ENCODE results near the gene GPR84. TPM values are rescaled to one million over a fixed set of nuclear protein-coding genes. Genes with fewer than 3 reads are reported as not detected.

Gene GPR84
- total and polyA plus RNA-seq, 4 experiments from 2014 or later = 0.36 TPM; not detected in 3

DNA sequence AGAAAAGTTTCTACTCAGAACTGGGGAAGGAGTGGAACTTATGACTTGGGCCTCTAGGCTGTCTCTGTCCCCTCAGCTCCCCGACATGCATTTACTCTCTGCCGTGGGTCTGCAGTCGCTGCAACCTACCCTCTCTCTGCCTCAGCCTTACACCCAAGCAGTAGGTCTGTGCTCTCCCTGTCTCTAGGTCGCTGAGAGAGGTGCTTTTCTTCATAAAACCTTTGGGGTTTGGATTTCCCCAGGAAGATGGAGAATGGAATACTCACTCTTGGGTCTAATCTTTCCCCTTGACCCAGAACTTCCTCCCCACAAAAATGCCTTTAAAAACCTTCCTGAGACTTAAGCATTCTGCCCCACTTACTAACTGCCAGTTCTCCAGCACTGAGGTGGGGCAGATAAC, 12.9 kb downstream of the GPR84 start:
- Mint-ChIP-seq H3K27me3 (no peaks in the 10 kb centered on the region), H3K36me3 (peaks cover 49 to 53% of the 10 kb centered on the region in 2 donors), H3K4me1 (peaks cover 11 to 18% (median 12%) of the 10 kb centered on the region in 4 donors), H3K27ac (peak overlapping the region in 2 of 7 donors; percentile 24 to 70), H3K9me3 (no peaks in the 10 kb centered on the region), H3K4me3 (no peak overlapping the region)
- Histone ChIP-seq H3K27ac (ENCODE audit: low read depth, low read length) (no peak overlapping the region), H3K36me3 (ENCODE audit: insufficient read depth, low read length) (peaks cover 45% of the 10 kb centered on the region), H3K4me1 (ENCODE audit: insufficient read depth, low read length) (peaks cover 14% of the 10 kb centered on the region), H3K9me3 (ENCODE audit: control insufficient read depth in 1 of 2, low read length in 2 of 2) (no peaks in the 10 kb centered on the region), H3K4me3 (ENCODE audit: low read length in 2 of 2) (no peak overlapping the region), H3K27me3 (ENCODE audit: insufficient read depth, low read length) (no peaks in the 10 kb centered on the region)
- POLR2A ChIA-PET (ENCODE audit: partially characterized antibody) = interaction anchor here (1.8 to 2.1 kb wide), 3 partner anchors 8 to 71 kb away, joined by 5 to 11 read pairs (median 7); partner anchors contain the start of genes CBX5, COPZ1 and HNRNPA1
- CTCF ChIA-PET (ENCODE audit: partially characterized antibody) = interaction anchor here (1.2 to 2.6 kb wide), 2 partner anchors 26 to 45 kb away, joined by 3 to 7 read pairs; partner anchors contain the start of gene COPZ1
- intact Hi-C loops (cut with micrococcal nuclease) = loop anchor here (10.0 kb wide), 1 partner anchor 357 kb away; no protein-coding TSS in a partner anchor
- DNase-seq = no peak

DNA sequence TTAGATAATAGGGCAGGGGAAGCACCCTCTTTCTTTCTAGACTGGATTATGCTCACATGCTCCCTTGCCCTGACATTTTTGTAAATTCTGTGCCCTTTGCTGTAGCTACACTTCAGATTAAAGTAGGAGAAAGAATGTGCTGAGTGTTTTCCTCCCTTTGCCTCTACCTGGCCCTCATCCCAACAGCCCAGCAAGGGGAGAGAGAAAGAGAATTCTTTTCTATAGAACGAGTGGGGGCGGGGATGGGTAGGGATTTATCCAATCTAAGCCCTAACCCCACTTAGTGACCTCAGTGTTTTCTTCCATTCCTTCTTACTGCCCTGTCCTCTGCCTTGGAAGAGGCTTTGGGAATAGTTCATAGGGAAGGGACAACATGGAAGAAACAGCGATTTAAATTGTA, 13.5 kb downstream of the GPR84 start:
- Histone ChIP-seq H3K27ac (ENCODE audit: low read depth, low read length) (no peak overlapping the region), H3K4me3 (ENCODE audit: low read length in 2 of 2) (no peak overlapping the region), H3K27me3 (ENCODE audit: insufficient read depth, low read length) (no peaks in the 10 kb centered on the region), H3K9me3 (ENCODE audit: control insufficient read depth in 1 of 2, low read length in 2 of 2) (no peaks in the 10 kb centered on the region), H3K36me3 (ENCODE audit: insufficient read depth, low read length) (peaks cover 45% of the 10 kb centered on the region), H3K4me1 (ENCODE audit: insufficient read depth, low read length) (peaks cover 14% of the 10 kb centered on the region)
- H3K27ac Mint-ChIP-seq = peak overlapping the region in 2 of 7 donors; percentile 20 to 24
- intact Hi-C loops (cut with micrococcal nuclease) = loop anchor here (10.0 kb wide), 1 partner anchor 356 kb away; no protein-coding TSS in a partner anchor
- peaks cover 11 to 18% (median 12%) of the 10 kb centered on the region in 4 donors for H3K4me1 Mint-ChIP-seq
- ChIA-PET POLR2A (ENCODE audit: partially characterized antibody) (interaction anchor here (1.8 to 2.1 kb wide), 2 partner anchors 9 to 71 kb away, joined by 5 to 7 read pairs; partner anchors contain the start of genes CBX5 and HNRNPA1), CTCF (ENCODE audit: partially characterized antibody) (interaction anchor here (0.9 to 2.6 kb wide), 5 partner anchors 14 to 44 kb away, joined by 3 to 7 read pairs (median 4); partner anchors contain the start of gene COPZ1)
- peaks cover 49 to 55% of the 10 kb centered on the region in 2 donors for H3K36me3 Mint-ChIP-seq
- no peaks in the 10 kb centered on the region for H3K9me3 Mint-ChIP-seq
- no peak overlapping the region for H3K4me3 Mint-ChIP-seq
- no peak for DNase-seq
- H3K27me3 Mint-ChIP-seq = no peaks in the 10 kb centered on the region

- Histone ChIP-seq H3K9me3 (ENCODE audit: control insufficient read depth in 1 of 2, low read length in 2 of 2) (no peaks in the 10 kb centered on the region), H3K36me3 (ENCODE audit: insufficient read depth, low read length) (peaks cover 54% of the 10 kb centered on the region), H3K27me3 (ENCODE audit: insufficient read depth, low read length) (no peaks in the 10 kb centered on the region), H3K4me1 (ENCODE audit: insufficient read depth, low read length) (peaks cover 14% of the 10 kb centered on the region), H3K4me3 (ENCODE audit: low read length in 2 of 2) (no peak overlapping the region), H3K27ac (ENCODE audit: low read depth, low read length) (no peak overlapping the region)
- Mint-ChIP-seq H3K4me3 (peak overlapping the region in 1 of 8 donors; percentile 11), H3K27ac (peak overlapping the region in 1 of 7 donors; percentile 42), H3K9me3 (no peaks in the 10 kb centered on the region), H3K36me3 (peaks cover 51 to 62% of the 10 kb centered on the region in 2 donors), H3K4me1 (peaks cover 11 to 18% (median 12%) of the 10 kb centered on the region in 4 donors), H3K27me3 (no peaks in the 10 kb centered on the region)
- DNase-seq = no peak
- ChIA-PET CTCF (ENCODE audit: partially characterized antibody) (interaction anchor here (0.9 to 1.6 kb wide), 2 partner anchors 13 to 14 kb away, joined by 3 to 4 read pairs; no protein-coding TSS in a partner anchor), POLR2A (ENCODE audit: partially characterized antibody) (no interaction called here)
- intact Hi-C loops (cut with micrococcal nuclease) = loop anchor here (10.0 kb wide), 1 partner anchor 355 kb away; no protein-coding TSS in a partner anchor
Measured at GRCh38 chr12:54349679-54350078, 14.6 kb downstream of the GPR84 start.

DNA sequence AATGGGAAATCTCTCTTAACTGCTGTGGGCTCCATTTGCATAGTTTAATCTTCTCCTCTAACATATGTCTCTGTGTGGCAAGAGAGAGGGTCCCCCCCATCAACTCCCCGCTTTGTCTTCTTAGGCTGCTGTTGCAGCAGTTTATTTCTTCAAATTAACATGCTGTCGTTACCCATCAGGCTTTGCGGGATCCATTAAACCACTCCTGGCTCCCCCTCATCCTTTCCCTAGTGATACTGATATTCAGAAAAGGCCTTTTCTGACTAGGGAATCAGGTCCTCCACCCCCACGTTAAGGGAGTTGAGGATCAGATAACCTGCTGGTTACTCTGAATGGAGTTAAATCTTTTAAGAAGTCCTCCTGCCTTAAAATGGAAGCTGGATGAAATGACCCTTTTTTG, 15.2 kb downstream of the GPR84 start:
- no peaks in the 10 kb centered on the region for H3K9me3 Mint-ChIP-seq
- H3K4me3 Mint-ChIP-seq = no peak overlapping the region
- H3K4me3 ChIP-seq (ENCODE audit: low read length in 2 of 2) = no peak overlapping the region
- peaks cover 55% of the 10 kb centered on the region for H3K36me3 ChIP-seq (ENCODE audit: insufficient read depth, low read length)
- no peaks in the 10 kb centered on the region for H3K9me3 ChIP-seq (ENCODE audit: control insufficient read depth in 1 of 2, low read length in 2 of 2)
- ChIA-PET POLR2A (ENCODE audit: partially characterized antibody) (interaction anchor here (0.6 to 0.7 kb wide), 2 partner anchors 9 to 66 kb away, joined by 3 read pairs; no protein-coding TSS in a partner anchor), CTCF (ENCODE audit: partially characterized antibody) (interaction anchor here (1.6 kb wide), 1 partner anchor 13 kb away, joined by 4 read pairs; no protein-coding TSS in a partner anchor)
- no peaks in the 10 kb centered on the region for H3K27me3 ChIP-seq (ENCODE audit: insufficient read depth, low read length)
- peaks cover 14% of the 10 kb centered on the region for H3K4me1 ChIP-seq (ENCODE audit: insufficient read depth, low read length)
- H3K36me3 Mint-ChIP-seq = peaks cover 50 to 64% of the 10 kb centered on the region in 2 donors
- no peaks in the 10 kb centered on the region for H3K27me3 Mint-ChIP-seq
- no peak overlapping the region for H3K27ac ChIP-seq (ENCODE audit: low read depth, low read length)
- intact Hi-C loops (cut with micrococcal nuclease) = no loop called here
- H3K4me1 Mint-ChIP-seq = peaks cover 11 to 18% (median 12%) of the 10 kb centered on the region in 4 donors
- H3K27ac Mint-ChIP-seq = peak overlapping the region in 1 of 7 donors; percentile 68
- DNase-seq = no peak

GRCh38 chr12:54341378-54342300, 22.6 kb downstream of the GPR84 start:
- ChIA-PET POLR2A (ENCODE audit: partially characterized antibody) (interaction anchor here (1.7 to 4.4 kb wide), 3 partner anchors 17 to 61 kb away, joined by 6 to 17 read pairs (median 6); partner anchors contain the start of genes CBX5, COPZ1 and HNRNPA1), CTCF (ENCODE audit: partially characterized antibody) (interaction anchor here (0.7 to 2.8 kb wide), 8 partner anchors 10 to 29 kb away, joined by 3 to 9 read pairs (median 4); partner anchors contain the start of gene COPZ1)
- no peaks in the 10 kb centered on the region for H3K4me1 ChIP-seq (ENCODE audit: insufficient read depth, low read length)
- no peaks in the 10 kb centered on the region for H3K9me3 Mint-ChIP-seq
- H3K9me3 ChIP-seq (ENCODE audit: control insufficient read depth in 1 of 2, low read length in 2 of 2) = no peaks in the 10 kb centered on the region
- peaks cover 47% of the 10 kb centered on the region for H3K36me3 ChIP-seq (ENCODE audit: insufficient read depth, low read length)
- intact Hi-C loops (cut with micrococcal nuclease) = no loop called here
- no peaks in the 10 kb centered on the region for H3K27me3 Mint-ChIP-seq
- peaks cover 0 to 11% (median 10%) of the 10 kb centered on the region in 4 donors for H3K4me1 Mint-ChIP-seq
- no peak overlapping the region for H3K4me3 Mint-ChIP-seq
- DNase-seq = no peak
- H3K4me3 ChIP-seq (ENCODE audit: low read length in 2 of 2) = no peak overlapping the region
- H3K27ac ChIP-seq (ENCODE audit: low read depth, low read length) = no peak overlapping the region
- no peak overlapping the region for H3K27ac Mint-ChIP-seq
- no peaks in the 10 kb centered on the region for H3K27me3 ChIP-seq (ENCODE audit: insufficient read depth, low read length)
- H3K36me3 Mint-ChIP-seq = peaks cover 34 to 52% of the 10 kb centered on the region in 2 donors

- peaks cover 0 to 15% (median 12%) of the 10 kb centered on the region in 4 donors for H3K4me1 Mint-ChIP-seq
- peak overlapping the region in 2 of 7 donors; percentile 33 to 42 for H3K27ac Mint-ChIP-seq
- no peaks in the 10 kb centered on the region for H3K9me3 Mint-ChIP-seq
- Histone ChIP-seq H3K4me1 (ENCODE audit: insufficient read depth, low read length) (no peaks in the 10 kb centered on the region), H3K27ac (ENCODE audit: low read depth, low read length) (no peak overlapping the region), H3K9me3 (ENCODE audit: control insufficient read depth in 1 of 2, low read length in 2 of 2) (no peaks in the 10 kb centered on the region), H3K27me3 (ENCODE audit: insufficient read depth, low read length) (no peaks in the 10 kb centered on the region), H3K4me3 (ENCODE audit: low read length in 2 of 2) (no peak overlapping the region), H3K36me3 (ENCODE audit: insufficient read depth, low read length) (peaks cover 47% of the 10 kb centered on the region)
- H3K27me3 Mint-ChIP-seq = no peaks in the 10 kb centered on the region
- DNase-seq = no peak
- intact Hi-C loops (cut with micrococcal nuclease) = no loop called here
- H3K36me3 Mint-ChIP-seq = peaks cover 34 to 50% of the 10 kb centered on the region in 2 donors
- no peak overlapping the region for H3K4me3 Mint-ChIP-seq
- POLR2A ChIA-PET (ENCODE audit: partially characterized antibody) = interaction anchor here (1.7 to 4.4 kb wide), 3 partner anchors 16 to 61 kb away, joined by 6 to 17 read pairs (median 6); partner anchors contain the start of genes CBX5, COPZ1 and HNRNPA1
- CTCF ChIA-PET (ENCODE audit: partially characterized antibody) = interaction anchor here (0.5 to 2.8 kb wide), 5 partner anchors 9 to 47 kb away, joined by 3 to 9 read pairs (median 3); partner anchors contain the start of gene COPZ1
Measured at GRCh38 chr12:54340846-54341245, 23.4 kb downstream of the GPR84 start.
